ENCODE results near the gene ELOF1.

Gene ELOF1

DNA sequence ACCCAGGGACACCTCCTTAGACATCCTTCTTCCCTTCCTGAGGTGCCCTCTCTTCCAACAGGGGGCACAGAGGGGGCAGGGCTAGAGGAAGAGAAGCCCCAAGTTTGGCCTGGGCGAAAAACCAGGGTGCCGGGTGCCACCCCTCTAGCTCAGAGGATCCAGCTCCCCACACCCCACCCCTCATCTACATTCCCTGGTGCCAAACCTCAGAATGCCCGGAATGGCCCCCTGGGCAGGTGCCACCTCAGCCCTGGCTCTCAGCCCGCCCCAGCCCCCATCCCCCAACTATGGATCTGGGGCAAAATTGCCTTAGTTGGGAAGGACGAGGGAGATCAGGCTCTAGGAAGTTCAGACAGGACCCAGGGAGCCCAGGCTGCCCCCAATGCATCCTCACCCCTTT, 18.4 kb downstream of the ELOF1 start:
- H3K9ac ChIP-seq (ENCODE audit: low read length): no peak overlapping the region
- no peaks in the 10 kb centered on the region for H3K9me3 ChIP-seq (ENCODE audit: control insufficient read depth, low read length)
- peaks cover 27% of the 10 kb centered on the region for H3K27me3 ChIP-seq (ENCODE audit: control insufficient read depth, insufficient read depth, low read length)
- H3K36me3 ChIP-seq (ENCODE audit: control insufficient read depth, insufficient read depth, low read length): no peaks in the 10 kb centered on the region
- peaks cover 6% of the 10 kb centered on the region for H3K4me1 ChIP-seq (ENCODE audit: control insufficient read depth, insufficient read depth, low read length)
- H3K4me3 ChIP-seq (ENCODE audit: low read length): no peak overlapping the region

DNA sequence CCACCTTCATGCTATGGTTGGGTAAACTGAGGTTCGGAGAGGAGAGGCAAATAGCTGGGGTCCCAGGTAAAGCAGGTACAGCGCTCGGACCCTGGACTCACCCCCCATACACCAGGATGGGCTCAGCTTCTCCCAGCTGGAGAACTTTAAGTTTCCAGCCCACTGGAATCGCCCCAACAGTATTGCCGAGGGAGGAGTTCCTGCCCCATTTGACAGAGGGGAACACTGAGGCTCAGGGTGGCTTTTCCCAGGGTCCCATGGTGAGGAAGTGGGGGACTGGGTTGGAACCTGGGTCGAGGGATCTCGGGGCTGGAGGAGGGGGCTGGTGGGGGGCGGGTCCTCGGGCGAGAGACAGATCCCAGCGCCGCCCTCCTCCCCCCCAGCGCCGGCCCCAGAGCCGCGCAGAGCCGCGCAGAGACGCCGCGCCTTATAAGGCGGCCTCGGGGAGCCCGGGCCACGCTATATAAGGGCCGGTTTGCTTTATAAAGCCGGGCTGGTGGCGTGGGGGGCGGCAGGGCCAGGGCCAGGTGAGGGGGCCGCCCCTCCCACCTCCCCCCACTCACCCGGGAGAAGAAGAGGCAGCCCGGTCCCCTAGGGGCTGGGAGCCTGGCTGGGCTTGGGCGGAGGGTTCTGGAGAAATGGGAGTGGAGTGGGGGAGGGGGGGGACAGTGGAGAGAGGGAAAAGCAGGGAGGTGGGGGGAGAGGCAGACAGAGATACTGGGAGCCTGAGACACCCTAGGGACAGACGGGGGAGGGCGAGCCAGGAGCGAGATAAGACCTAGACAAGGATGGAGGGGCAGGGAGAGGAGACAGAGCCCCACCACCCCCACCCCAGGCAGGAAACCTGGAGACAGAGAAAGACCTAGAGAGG, 19.3 kb downstream of the ELOF1 start:
- Histone ChIP-seq H3K9ac (ENCODE audit: low read length) (peak overlapping the region; percentile 55), H3K4me3 (ENCODE audit: low read length) (no peak overlapping the region), H3K36me3 (ENCODE audit: control insufficient read depth, insufficient read depth, low read length) (no peaks in the 10 kb centered on the region), H3K4me1 (ENCODE audit: control insufficient read depth, insufficient read depth, low read length) (peaks cover 9% of the 10 kb centered on the region), H3K9me3 (ENCODE audit: control insufficient read depth, low read length) (no peaks in the 10 kb centered on the region), H3K27me3 (ENCODE audit: control insufficient read depth, insufficient read depth, low read length) (peaks cover 27% of the 10 kb centered on the region)

DNA sequence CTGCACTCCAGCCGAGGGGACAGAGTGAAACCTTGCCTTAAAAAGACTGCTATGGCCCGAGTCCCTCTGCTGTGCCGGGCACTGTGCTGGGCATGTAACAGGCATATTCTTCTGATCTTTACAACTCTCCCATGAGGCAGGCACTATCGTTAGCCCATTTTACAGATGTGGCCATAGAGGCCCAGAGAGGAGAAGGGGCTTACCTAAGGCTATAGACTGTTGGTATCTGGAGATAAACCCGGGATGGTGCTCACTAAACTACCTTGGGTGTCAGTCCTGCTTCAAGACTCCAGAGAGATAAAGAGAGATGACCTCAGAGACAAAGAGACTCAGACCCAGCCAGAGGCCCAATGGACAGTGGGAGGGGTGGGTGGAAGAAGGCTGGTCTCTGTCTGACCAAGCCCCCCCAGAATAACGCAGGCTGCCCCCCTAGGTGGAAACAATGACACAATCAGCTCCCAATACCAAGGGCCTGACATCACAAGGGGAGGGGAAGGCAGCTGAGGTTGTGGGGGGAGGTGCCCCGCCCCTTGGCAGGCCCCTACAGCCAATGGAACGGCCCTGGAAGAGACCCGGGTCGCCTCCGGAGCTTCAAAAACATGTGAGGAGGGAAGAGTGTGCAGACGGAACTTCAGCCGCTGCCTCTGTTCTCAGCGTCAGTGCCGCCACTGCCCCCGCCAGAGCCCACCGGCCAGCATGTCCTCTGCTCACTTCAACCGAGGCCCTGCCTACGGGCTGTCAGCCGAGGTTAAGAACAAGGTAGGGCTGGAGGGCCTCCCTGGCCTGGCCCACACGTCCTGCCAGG, 20.6 kb downstream of the ELOF1 start, which contains the start of gene CNN1:
Gene CNN1 (plus strand): TSS at position 620 of the 805 bp plus-strand sequence. CDS start 77 bp downstream, at position 697.
- Histone ChIP-seq H3K36me3 (ENCODE audit: control insufficient read depth, insufficient read depth, low read length) (no peaks in the 10 kb centered on the region), H3K9ac (ENCODE audit: low read length) (peak within 1 kb of the TSS; percentile 55), H3K4me1 (ENCODE audit: control insufficient read depth, insufficient read depth, low read length) (peaks cover 9% of the 10 kb centered on the region), H3K9me3 (ENCODE audit: control insufficient read depth, low read length) (no peaks in the 10 kb centered on the region), H3K4me3 (ENCODE audit: low read length) (no peak within 1 kb of the TSS), H3K27me3 (ENCODE audit: control insufficient read depth, insufficient read depth, low read length) (peaks cover 27% of the 10 kb centered on the region)

DNA sequence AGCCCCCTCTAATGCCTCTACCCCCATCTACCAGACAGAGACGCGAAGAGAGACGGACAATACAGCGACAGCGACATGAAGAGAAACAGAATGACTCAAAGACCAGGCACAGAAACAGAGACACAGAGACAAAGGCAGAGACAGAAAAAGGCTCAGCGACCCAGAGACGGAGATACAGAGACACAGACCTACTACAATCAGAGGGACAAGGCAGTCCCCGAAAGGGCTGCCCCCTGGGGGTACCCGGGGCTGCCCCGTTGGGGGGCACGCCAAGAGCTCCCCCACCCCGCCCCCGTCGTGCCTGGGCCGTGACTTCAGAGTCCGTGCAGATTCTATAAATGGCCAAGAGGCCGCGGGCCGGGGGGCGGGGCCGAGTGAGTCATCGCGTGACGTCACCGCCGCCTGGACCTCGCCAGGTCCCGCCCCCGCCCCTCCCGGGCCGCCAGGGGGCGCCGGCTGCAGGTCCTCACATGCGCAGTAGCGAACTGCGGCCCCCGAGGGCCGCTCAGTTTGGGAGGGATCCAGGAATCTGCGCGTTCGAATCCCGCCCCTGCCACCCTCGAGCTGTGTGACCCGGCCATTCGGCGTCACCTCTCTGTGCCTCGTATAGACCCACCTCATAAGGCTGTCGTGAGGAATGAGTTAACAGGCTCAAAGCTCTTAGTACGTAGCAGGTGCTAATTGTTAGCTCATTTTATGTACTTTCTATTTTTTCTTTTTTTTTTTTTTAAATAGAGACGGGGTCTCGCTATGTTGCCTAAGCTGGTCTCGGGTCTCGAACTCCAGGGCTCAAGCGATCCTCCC, 23.0 kb downstream of the ELOF1 start:
- Histone ChIP-seq H3K4me3 (ENCODE audit: low read length) (peak overlapping the region; percentile 41), H3K9me3 (ENCODE audit: control insufficient read depth, low read length) (no peaks in the 10 kb centered on the region), H3K9ac (ENCODE audit: low read length) (peak overlapping the region; percentile 60), H3K36me3 (ENCODE audit: control insufficient read depth, insufficient read depth, low read length) (no peaks in the 10 kb centered on the region), H3K27me3 (ENCODE audit: control insufficient read depth, insufficient read depth, low read length) (peaks cover 24% of the 10 kb centered on the region), H3K4me1 (ENCODE audit: control insufficient read depth, insufficient read depth, low read length) (peaks cover 9% of the 10 kb centered on the region)

DNA sequence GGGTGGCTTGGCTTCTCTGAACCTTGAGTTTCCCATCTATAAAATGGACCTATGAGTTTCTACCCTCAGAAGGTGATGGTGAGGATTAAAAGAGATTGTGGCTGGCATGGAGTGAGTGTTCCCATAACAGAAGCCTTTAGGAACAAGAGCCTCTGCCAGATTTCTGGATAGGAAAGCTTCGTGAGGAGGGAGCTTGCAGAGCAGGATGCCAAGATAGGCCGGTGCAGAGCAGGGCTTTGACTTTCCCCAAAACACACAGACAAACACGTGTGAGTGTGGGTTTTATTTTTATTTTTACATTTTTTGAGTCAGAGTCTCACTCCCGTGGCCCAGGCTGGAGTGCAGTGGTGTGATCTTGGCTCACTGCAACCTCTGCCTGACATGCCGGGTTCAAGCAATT, 24.1 kb downstream of the ELOF1 start:
- Histone ChIP-seq H3K36me3 (ENCODE audit: control insufficient read depth, insufficient read depth, low read length) (no peaks in the 10 kb centered on the region), H3K9ac (ENCODE audit: low read length) (no peak overlapping the region), H3K4me3 (ENCODE audit: low read length) (no peak overlapping the region), H3K4me1 (ENCODE audit: control insufficient read depth, insufficient read depth, low read length) (peaks cover 9% of the 10 kb centered on the region), H3K27me3 (ENCODE audit: control insufficient read depth, insufficient read depth, low read length) (peaks cover 15% of the 10 kb centered on the region), H3K9me3 (ENCODE audit: control insufficient read depth, low read length) (no peaks in the 10 kb centered on the region)

DNA sequence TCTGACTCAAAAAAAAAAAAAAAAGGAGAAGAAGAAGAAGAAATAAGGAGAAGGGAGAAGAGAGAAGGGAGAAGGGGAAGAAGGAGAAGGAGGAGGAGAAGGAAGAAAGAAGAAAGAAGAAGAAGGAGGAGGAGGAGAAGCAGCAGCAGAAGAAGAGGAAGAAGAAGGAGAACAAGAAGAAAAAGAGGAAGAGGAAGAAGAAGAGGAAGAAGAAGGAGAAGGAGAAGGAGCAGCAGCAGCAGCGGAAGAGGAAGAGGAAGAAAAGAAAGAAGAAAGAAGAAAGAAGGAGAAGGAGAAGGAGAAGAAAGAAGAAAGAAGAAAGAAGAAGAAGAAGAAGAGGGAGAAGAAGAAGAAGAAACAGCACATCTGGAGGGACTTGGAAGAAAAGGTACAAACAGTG, 24.5 kb downstream of the ELOF1 start:
- peaks cover 12% of the 10 kb centered on the region for H3K27me3 ChIP-seq (ENCODE audit: control insufficient read depth, insufficient read depth, low read length)

DNA sequence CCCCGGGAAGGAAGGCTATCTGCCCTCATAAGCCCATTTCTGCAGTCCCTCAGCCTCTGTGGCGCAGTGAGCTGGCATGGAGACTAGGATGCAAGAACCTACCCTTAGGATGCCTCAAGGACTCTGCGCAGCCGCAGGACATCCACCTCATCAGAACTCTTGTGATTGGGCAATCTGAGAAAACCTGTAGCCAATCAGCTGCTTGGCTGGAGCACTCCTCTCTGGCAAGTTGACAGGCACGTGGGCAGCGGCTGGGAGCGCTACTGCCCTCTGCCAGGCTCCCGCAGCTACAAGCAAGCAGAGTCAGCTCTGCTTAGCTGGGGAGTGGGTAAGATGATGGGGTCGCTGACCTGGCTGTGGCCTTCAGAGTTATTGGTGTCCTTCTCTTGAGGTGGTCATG, 28.6 kb downstream of the ELOF1 start:
- no peak overlapping the region for H3K9ac ChIP-seq (ENCODE audit: low read length)
- H3K4me1 ChIP-seq (ENCODE audit: control insufficient read depth, insufficient read depth, low read length): peaks cover 9% of the 10 kb centered on the region
- no peak overlapping the region for H3K4me3 ChIP-seq (ENCODE audit: low read length)
- H3K36me3 ChIP-seq (ENCODE audit: control insufficient read depth, insufficient read depth, low read length): no peaks in the 10 kb centered on the region
- H3K27me3 ChIP-seq (ENCODE audit: control insufficient read depth, insufficient read depth, low read length): no peaks in the 10 kb centered on the region
- no peaks in the 10 kb centered on the region for H3K9me3 ChIP-seq (ENCODE audit: control insufficient read depth, low read length)

More for the DNA sequence above, 24.5 kb downstream of the ELOF1 start:
- H3K36me3 ChIP-seq (ENCODE audit: control insufficient read depth, insufficient read depth, low read length): no peaks in the 10 kb centered on the region
- H3K4me1 ChIP-seq (ENCODE audit: control insufficient read depth, insufficient read depth, low read length): peaks cover 9% of the 10 kb centered on the region
- H3K9ac ChIP-seq (ENCODE audit: low read length): no peak overlapping the region
- no peaks in the 10 kb centered on the region for H3K9me3 ChIP-seq (ENCODE audit: control insufficient read depth, low read length)
- H3K4me3 ChIP-seq (ENCODE audit: low read length): no peak overlapping the region

DNA sequence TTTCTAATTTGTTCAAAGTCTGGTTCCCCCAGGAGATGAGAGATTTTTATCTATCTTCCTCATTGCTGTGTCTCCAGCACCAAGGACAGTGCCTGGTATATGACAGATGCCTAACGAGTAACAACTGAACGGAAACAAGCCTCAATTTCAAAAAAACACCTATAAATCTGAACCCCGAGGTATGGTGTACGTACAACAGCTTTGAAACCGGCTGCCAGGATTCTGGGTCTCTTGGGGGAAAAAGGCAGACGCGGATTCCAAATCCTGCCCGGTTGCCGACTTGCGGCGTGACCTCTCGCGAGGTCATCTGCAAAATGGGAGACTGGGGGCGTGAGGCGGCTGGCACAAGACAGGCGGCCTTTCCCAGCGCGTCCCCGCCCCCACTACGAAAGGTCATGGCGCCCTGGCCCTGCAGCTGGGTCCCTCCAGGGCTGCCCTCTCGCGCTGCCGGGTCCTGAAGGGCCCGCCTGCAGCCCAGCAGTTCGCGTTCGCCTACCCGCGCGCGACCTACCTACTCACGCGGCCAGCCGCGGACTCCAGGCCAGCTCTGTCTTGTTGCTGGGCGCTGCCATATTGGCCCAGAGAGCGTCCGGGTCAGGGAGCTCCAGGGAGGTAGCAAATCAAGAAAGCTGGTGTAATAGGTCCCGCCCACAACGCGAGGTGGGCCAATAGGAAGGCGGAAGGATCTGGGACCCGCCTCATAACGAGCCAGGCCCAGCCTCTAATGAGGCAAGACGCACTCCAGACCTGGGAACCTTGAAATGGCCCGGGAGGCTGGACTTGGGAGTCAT, 30.3 kb downstream of the ELOF1 start, which contains the start of gene ECSIT:
Gene ECSIT (minus strand): TSS at position 584 of the 791 bp plus-strand sequence. CDS start 9,964 bp downstream, outside the sequence.
- Histone ChIP-seq H3K27me3 (ENCODE audit: control insufficient read depth, insufficient read depth, low read length) (no peaks in the 10 kb centered on the region), H3K4me1 (ENCODE audit: control insufficient read depth, insufficient read depth, low read length) (peaks cover 8% of the 10 kb centered on the region), H3K36me3 (ENCODE audit: control insufficient read depth, insufficient read depth, low read length) (no peaks in the 10 kb centered on the region), H3K9ac (ENCODE audit: low read length) (peak within 1 kb of the TSS; percentile 87), H3K4me3 (ENCODE audit: low read length) (peak within 1 kb of the TSS; percentile 48), H3K9me3 (ENCODE audit: control insufficient read depth, low read length) (no peaks in the 10 kb centered on the region)

DNA sequence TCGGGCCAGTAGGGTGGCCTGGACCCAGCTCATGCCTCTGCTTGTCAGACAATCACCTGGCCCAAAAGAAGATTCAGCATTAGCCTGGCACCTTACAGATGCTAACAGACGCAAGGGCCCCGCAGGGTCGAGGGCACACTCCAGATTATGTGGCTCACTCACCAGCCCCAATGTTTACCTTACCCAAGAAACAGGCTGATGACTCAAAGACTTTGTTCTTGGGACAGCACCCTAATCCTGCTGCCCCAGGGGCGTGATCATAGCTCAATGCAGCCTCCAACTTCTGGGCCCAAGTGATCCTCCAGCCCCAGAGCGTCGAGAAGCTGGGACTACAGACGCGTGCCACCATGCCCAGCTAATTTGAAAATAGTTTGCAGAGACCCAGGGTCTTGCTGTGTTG, 39.9 kb downstream of the ELOF1 start:
- Histone ChIP-seq H3K9ac (ENCODE audit: low read length) (no peak overlapping the region), H3K4me1 (ENCODE audit: control insufficient read depth, insufficient read depth, low read length) (no peaks in the 10 kb centered on the region), H3K36me3 (ENCODE audit: control insufficient read depth, insufficient read depth, low read length) (no peaks in the 10 kb centered on the region), H3K9me3 (ENCODE audit: control insufficient read depth, low read length) (no peaks in the 10 kb centered on the region), H3K27me3 (ENCODE audit: control insufficient read depth, insufficient read depth, low read length) (no peaks in the 10 kb centered on the region), H3K4me3 (ENCODE audit: low read length) (no peak overlapping the region)

DNA sequence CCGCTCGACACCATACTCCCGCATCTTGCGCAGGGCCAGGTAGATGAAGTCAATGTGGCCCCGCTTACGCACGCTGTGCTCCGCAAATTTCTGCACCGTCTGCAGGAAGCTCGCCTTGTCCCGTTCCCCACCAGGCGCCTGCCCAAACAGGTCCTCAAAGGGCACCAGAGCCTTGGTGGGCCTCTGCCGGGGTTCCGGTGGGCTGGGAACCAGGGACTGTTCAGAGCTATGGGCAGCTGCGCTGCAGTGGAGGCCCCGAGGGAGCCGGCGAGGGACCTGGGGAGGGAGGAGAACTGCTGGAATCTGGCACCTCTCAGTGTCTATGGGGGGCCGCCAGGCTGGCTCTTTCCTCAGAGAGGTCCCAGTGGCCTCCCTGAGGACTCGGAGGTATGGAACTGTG, 45.1 kb downstream of the ELOF1 start:
- Histone ChIP-seq H3K27me3 (ENCODE audit: control insufficient read depth, insufficient read depth, low read length) (no peaks in the 10 kb centered on the region), H3K9me3 (ENCODE audit: control insufficient read depth, low read length) (no peaks in the 10 kb centered on the region), H3K4me3 (ENCODE audit: low read length) (no peak overlapping the region), H3K9ac (ENCODE audit: low read length) (no peak overlapping the region), H3K36me3 (ENCODE audit: control insufficient read depth, insufficient read depth, low read length) (no peaks in the 10 kb centered on the region), H3K4me1 (ENCODE audit: control insufficient read depth, insufficient read depth, low read length) (no peaks in the 10 kb centered on the region)

DNA sequence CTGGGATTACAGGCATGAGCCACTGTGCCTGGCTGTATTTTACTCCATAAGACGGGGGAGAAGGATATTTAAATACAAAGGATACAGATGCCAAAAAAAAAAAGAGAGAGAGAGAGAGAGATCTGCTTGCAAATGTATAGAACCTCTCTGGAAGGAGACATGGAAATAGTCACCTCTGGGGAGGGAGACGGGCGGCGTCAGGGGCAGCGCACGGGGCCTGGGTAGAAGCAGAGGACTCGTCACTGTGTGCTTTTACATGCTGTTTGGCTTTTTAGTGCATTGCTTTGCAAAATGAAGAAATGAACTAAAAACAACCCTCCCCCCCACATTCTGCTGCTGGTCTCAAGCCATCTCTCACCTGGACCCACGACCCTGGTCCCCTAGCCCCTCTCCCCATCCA, 48.6 kb downstream of the ELOF1 start:
- Histone ChIP-seq H3K9ac (ENCODE audit: low read length) (no peak overlapping the region), H3K9me3 (ENCODE audit: control insufficient read depth, low read length) (no peaks in the 10 kb centered on the region), H3K27me3 (ENCODE audit: control insufficient read depth, insufficient read depth, low read length) (no peaks in the 10 kb centered on the region), H3K4me1 (ENCODE audit: control insufficient read depth, insufficient read depth, low read length) (peaks cover 6% of the 10 kb centered on the region), H3K4me3 (ENCODE audit: low read length) (no peak overlapping the region), H3K36me3 (ENCODE audit: control insufficient read depth, insufficient read depth, low read length) (no peaks in the 10 kb centered on the region)
